ENCODE results near the gene USP38. TPM values are rescaled to one million over a fixed set of nuclear protein-coding genes. Genes with fewer than 3 reads are reported as not detected.
"Not testable (repeated sequence)": the region's sequence is repeated elsewhere in the genome, so short reads cannot be mapped to it uniquely, and the experiment has no call there.

USP38 gene, protein sequence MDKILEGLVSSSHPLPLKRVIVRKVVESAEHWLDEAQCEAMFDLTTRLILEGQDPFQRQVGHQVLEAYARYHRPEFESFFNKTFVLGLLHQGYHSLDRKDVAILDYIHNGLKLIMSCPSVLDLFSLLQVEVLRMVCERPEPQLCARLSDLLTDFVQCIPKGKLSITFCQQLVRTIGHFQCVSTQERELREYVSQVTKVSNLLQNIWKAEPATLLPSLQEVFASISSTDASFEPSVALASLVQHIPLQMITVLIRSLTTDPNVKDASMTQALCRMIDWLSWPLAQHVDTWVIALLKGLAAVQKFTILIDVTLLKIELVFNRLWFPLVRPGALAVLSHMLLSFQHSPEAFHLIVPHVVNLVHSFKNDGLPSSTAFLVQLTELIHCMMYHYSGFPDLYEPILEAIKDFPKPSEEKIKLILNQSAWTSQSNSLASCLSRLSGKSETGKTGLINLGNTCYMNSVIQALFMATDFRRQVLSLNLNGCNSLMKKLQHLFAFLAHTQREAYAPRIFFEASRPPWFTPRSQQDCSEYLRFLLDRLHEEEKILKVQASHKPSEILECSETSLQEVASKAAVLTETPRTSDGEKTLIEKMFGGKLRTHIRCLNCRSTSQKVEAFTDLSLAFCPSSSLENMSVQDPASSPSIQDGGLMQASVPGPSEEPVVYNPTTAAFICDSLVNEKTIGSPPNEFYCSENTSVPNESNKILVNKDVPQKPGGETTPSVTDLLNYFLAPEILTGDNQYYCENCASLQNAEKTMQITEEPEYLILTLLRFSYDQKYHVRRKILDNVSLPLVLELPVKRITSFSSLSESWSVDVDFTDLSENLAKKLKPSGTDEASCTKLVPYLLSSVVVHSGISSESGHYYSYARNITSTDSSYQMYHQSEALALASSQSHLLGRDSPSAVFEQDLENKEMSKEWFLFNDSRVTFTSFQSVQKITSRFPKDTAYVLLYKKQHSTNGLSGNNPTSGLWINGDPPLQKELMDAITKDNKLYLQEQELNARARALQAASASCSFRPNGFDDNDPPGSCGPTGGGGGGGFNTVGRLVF
- 20.0 TPM for total RNA-seq

- FAIRE-seq (no peak), DNase-seq (ENCODE audit: low spot score in 2 of 2) (peak; percentile 78 to 84)
These were observed at the start of gene USP38 for GRCh38 chr4:143184503-143185252. TSS of gene USP38 (plus strand) at chr4:143184917. CDS start at chr4:143185451, 534 bp downstream.

DNA sequence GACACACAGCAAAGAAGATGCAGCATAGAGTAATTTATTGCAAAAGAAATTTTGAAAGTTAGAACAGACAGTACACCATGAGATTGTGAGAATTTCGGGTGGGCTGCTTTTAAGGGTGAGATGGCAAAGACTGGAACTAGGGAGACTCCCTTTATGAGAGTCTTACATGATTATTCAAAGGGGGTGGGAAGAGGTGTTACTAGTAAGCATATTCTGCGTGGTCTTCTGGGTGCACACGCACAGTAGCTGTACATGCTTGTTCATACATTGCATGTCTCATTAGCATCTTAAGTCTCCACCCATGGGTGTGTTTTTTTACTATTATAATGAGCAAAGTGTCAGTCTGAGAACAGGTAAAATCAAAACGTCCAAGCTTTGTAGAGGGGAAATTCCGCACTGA lies 49.4 kb upstream of the USP38 start:
- no peak for DNase-seq (ENCODE audit: low spot score in 2 of 2)
- FAIRE-seq: no peak

DNA sequence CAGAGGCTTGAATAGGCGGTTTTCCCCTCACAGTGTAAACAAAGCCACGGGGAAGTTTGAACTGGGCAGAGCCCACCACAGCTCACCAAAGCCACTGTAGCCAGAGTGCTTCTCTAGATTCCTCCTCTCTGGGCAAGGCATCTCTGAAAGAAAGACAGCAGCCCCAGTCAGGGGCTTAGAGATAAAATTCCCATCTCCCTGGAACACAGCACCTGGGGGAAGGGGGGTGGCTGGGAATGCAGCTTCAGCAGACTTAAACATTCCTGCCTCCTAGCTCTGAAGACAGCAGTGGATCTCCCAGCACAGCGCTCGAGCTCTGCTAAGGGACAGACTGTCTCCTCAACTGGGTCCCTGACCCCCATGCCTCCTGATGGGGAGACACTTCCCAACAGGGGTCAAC lies 44.0 kb upstream of the USP38 start:
- DNase-seq (ENCODE audit: low spot score in 2 of 2): no peak
- FAIRE-seq: no peak

- no peak for DNase-seq (ENCODE audit: low spot score in 2 of 2)
- no peak for FAIRE-seq
These were observed 36.2 kb upstream of the USP38 start for GRCh38 chr4:143148521-143148920.

DNA sequence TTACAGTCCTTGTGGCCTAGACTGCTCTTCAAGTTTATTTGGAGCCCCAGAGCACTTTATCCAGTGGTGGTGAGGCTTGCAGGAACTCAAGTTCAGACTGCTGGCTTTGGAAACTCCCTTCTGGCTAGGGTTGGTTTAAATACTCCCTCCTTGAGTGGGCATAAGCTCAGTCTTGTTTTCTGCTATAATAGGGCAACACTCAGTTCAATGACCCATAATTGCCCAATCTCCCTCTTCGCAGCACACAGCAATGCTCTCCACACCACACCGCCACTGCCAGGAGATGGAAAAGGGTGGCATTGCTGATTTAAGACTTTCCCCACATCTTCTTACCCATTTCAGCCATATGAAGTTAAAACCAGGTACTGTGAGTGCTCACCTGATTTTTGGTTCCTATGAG lies 27.9 kb upstream of the USP38 start:
- FAIRE-seq: no peak
- no peak for DNase-seq (ENCODE audit: low spot score in 2 of 2)

- no peak for DNase-seq (ENCODE audit: low spot score in 2 of 2)
- no peak for FAIRE-seq
These were observed 21.1 kb upstream of the USP38 start for GRCh38 chr4:143163614-143164013.

DNA sequence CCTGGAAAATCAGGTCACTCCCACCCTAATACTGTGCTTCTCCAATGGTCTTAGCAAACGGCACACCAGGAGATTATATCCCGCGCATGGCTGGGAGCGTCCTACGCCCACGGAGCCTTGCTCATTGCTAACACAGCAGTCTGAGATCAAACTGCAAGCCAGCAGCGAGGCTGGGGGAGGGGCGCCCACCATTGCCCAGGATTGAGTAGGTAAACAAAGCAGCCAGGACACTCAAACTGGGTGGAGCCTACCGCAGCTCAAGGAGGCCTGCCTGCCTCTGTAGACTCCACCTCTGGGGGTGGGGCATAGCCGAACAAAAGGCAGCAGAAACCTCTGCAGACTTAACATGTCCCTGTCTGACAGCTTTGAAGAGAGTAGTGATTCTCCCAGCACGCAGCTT lies 18.0 kb upstream of the USP38 start:
- FAIRE-seq; DNase-seq (ENCODE audit: low spot score in 2 of 2): not testable (repeated sequence)

DNA sequence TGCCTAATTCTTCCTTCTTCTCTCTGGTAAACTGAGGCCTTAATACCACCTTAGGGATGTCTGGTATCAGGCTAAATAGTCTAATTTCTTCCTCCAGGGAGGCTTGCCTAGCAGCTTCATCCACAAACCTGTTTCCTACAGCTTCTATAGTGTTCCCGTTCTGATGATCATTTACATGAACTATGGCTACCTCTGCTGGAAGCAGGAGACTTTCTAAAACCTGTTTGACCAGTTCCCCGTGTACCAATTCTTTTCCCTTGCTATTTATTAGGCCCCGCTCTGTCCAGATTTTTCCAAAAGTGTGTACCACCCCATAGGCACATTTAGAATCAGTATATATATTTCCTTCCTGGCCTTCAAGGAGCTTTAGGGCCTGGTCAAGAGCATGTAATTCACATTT lies 5.8 kb upstream of the USP38 start:
- DNase-seq (ENCODE audit: low spot score in 2 of 2) (no peak), FAIRE-seq (no peak)

DNA sequence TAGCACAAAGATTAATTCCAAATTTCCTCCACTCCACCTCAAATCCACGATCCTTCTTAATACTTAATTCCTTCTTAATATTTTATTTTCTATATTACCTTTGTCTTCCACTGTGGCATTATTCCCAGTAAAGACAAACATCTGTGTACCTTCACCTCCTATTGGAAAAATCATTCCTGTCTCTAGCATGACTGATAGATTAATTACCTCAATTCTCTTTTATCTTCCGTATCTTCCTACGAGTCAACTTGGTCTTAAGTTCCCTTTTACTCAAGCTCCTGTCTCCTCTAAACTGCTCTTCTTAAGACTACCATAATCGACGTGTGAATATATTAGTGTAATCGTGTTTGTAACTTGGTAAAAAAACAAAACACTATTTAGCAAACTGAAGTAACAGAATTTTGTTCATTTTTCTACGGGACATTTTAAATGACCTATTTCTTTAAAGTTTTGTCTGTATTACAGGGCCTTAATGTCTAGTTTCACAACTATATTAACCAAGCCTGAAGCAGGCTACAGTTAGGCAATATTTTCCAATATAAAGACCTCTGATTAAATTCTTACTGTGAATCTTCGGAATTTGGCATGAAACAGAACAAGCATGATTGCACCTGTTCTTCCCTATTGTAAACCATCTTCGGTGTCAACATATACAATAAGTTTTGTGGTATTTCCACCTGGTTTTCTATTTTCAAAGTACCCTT lies 1.1 kb upstream of the USP38 start:
- FAIRE-seq (no peak), DNase-seq (ENCODE audit: low spot score in 2 of 2) (no peak)

- DNase-seq (ENCODE audit: low spot score in 2 of 2) (peak in 1 of 2 donors; percentile 11), FAIRE-seq (no peak)
These were observed 557 bp upstream of the USP38 start for GRCh38 chr4:143184217-143184502.

- FAIRE-seq (no peak), DNase-seq (ENCODE audit: low spot score in 2 of 2) (no peak)
These were observed 763 bp downstream of the USP38 start for GRCh38 chr4:143185253-143186107.

- FAIRE-seq: no peak
- no peak for DNase-seq (ENCODE audit: low spot score in 2 of 2)
These were observed 1.5 kb downstream of the USP38 start for GRCh38 chr4:143186212-143186611.

- FAIRE-seq: no peak
These were observed 1.9 kb downstream of the USP38 start for GRCh38 chr4:143186649-143187048.

DNA sequence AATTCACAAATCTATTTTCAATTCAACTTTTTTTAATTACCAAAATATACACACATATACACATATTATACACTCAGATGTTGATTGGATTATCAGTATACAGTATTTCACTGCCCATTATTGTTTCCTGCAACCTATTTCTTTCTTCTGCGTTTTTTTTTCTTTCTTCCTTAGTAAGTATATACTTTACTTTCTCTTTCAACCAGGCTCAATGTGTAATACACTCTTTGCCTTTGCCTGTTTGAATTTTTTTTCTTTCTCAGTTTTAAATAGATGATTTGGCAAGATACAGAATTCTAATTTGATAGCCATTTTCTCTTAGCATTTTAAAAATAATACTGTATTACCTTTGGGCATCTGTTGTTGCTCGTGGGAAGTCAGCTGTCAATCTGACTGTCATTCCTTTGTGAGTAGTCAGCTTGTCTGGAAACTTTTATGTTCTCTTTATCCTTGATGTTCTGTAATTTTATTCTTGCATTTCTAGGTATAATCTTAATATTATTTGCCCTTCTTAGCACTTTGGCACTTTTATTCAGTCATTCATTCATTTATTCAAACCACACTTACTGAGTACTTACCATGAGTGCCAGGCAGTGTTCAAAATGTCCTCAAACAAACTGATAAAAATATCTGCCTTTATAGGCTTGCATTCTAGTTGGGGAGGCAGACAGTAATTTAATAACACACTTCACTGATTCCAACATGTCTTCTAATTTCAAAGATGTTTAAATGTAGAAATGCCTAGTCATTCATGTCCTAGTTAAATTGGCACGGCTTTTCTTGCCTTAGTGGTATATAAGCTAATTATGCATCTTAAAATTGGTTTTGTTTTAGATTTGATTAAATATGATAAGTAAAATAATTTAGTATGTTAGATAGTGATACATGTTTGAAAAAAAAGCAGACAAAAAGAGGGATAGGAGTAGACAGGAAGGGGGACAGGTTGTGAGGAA lies 3.7 kb downstream of the USP38 start:
- FAIRE-seq (no peak), DNase-seq (ENCODE audit: low spot score in 2 of 2) (no peak)

More at GRCh38 chr4:143186649-143187048, 1.9 kb downstream of the USP38 start:
- DNase-seq (ENCODE audit: low spot score in 2 of 2): no peak

- FAIRE-seq: no peak
- DNase-seq (ENCODE audit: low spot score in 2 of 2): no peak
These were observed 4.8 kb downstream of the USP38 start for GRCh38 chr4:143189528-143189927.

- DNase-seq (ENCODE audit: low spot score in 2 of 2) (no peak), FAIRE-seq (no peak)
These were observed 10.9 kb downstream of the USP38 start for GRCh38 chr4:143195581-143195980.

- no peak for DNase-seq (ENCODE audit: low spot score in 2 of 2)
- FAIRE-seq: no peak
These were observed 11.6 kb downstream of the USP38 start for GRCh38 chr4:143196323-143196722.

DNA sequence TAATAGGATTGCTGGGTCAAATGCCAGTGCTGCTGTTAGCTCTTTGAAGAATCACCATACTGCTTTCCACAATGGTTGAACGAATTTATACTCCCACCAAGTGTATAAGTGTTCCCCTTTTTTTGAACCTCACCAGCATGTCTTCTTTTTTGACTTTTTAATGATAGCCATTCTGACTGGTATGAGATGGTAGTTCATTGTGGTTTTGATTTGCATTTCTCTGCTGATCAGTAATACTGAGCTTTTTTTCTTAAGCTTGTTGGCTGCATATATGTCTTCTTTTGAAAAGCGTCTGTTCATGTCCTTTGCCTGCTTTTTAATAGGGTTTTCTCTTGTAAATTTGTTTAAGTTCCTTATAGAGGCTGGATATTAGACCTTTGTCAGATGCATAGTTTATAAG lies 14.8 kb downstream of the USP38 start:
- DNase-seq (ENCODE audit: low spot score in 2 of 2) (no peak), FAIRE-seq (no peak)
